SW480 (cell line): ENCODE measurements around the gene SAP30L.

Source experiments
- DNase-seq: peaks from one replicate; pipeline ENCODE4 v3.0.0-alpha.2; 2016; ENCODE audit warnings: low spot score

Gene SAP30L, protein sequence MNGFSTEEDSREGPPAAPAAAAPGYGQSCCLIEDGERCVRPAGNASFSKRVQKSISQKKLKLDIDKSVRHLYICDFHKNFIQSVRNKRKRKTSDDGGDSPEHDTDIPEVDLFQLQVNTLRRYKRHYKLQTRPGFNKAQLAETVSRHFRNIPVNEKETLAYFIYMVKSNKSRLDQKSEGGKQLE

DNA sequence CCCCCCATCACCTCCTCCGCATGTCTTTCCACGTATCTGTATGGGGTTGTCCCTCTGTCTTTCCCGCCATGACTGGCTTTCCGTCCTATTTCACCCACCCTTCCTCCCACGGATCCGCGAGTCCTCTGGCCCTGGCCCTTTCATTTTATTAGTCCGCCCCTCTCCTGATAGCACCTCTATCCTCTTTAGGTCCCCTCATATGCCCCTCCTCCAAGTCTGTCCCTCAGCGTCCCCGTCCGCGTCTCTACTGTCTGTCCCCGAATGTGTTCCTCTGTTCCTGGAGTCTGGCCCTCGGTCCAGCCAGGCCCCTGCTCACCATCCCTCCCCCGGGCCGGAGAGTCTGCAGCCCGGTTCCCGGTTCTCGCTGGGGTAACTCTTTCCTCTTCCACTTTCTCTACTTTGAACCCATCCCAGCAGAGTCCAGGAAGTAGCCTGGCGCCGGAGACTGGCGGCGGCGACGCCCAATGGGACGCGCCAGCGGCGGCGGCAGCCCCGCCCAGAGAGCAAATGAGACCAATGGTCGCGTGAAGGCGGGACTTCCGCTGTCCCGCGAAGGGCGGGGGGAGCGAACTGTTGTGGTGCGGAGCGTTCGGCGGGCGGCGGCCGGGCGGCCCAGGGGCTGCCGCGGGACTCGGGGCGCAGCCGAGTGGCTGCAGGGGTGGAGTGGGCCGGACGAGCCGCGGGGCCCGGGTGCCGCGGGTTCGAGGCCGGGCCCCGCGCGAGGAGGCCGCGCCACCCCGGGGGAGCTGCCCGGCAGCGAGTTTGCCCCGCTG lies at the start of gene SAP30L:
SAP30L (plus strand) TSS at position 576 of the 773 bp plus-strand sequence. CDS start 608 bp downstream, outside the sequence.
- peak; percentile 94 for DNase-seq

DNA sequence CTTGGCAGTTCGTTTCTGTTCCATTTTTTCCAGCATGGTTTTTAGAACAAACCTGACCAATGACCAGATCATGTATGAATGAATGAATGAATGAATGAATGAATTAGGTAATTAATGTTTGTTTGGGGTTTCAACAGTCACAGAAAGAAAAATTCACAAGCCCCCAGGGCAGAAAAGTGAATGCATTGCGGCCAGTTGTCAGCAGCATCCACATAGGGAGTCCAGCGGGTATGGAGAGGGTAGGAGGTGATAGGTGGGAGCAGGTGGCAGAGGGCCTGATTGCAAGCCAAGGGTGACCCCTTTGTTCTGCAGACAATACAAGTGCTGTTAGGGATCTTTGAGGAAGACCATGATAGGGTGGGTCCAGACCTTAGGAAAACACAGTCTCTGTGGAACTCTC lies 49.7 kb upstream of the SAP30L start:
- no peak for DNase-seq

DNA sequence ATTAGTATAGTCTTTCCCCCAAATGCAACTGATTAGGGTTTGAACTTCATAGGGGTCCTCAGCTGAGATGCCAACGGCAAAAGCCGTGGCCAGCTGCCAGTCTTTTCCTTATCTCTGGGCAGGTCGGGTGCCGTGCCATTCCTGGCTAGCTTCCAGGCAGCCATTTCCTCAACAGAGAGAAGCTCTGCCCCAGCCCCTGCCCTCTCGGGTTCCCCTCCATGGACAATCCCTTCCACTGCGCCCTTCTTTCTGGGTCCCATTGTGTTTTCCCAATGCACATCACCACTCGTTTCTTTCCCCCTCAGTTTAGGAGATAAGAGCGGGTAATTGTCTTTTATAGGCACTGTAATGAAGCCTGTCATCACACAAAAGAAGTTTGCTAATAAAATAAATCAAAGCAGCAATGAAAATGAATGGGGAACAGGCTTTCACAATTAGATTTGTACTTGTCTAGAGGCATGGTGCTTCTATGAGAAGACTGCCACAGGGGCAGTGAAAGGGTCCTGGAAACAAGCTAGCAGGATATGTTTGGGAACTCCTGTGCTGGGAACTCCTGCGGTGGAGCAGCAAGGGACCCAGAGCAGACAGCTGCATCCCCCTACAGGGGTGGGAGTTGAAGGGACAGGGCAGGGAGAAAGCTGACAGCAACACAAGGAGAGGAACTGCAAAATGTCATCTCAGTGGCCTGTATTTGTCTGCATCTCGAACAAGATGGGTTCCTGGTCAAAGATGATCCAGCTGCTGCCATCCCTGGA lies 48.0 kb upstream of the SAP30L start:
- DNase-seq = no peak

DNA sequence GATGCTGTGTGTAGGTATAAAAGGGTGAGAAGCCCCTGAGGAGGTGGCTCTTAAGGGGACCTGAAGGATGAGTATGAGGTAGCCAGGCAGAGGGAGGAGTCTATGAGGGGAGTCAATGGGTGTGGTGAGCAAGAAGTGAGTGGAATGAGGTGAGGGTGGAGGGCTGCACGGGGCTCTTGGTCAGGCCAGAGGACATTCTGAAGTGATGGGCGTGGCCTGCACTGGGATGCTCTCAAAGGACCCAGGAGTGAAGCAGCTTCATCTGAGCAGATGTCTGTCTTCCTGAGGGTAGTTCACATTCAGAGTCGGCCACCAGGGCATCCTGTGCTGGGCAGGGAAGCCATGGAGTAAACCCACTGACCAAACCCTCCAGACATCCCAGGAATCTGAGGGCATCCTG lies 45.1 kb upstream of the SAP30L start:
- DNase-seq = no peak

- DNase-seq = no peak
These were observed 44.4 kb upstream of the SAP30L start for GRCh38 chr5:154401355-154401754.

- no peak for DNase-seq
These were observed 43.9 kb upstream of the SAP30L start for GRCh38 chr5:154401931-154402330.

DNA sequence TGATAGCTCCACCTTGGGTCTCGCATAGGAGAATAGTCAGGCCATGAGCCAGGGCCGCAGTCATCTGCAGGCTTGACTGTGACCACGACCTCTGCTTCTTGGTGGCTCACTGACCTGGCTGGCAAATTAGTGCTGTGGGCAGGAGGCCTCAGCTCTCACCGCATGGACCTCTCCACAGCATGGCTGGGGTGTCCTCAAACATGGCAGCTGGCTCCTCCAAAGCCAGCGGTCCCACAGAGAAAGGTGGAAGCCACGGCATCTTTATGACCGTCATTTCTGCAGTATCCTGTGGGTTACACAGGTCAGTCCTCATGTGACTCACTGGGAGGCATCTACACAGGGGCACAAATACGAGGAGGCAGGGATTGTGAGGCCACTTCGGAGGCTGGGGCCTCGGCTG lies 43.2 kb upstream of the SAP30L start:
- no peak for DNase-seq

DNA sequence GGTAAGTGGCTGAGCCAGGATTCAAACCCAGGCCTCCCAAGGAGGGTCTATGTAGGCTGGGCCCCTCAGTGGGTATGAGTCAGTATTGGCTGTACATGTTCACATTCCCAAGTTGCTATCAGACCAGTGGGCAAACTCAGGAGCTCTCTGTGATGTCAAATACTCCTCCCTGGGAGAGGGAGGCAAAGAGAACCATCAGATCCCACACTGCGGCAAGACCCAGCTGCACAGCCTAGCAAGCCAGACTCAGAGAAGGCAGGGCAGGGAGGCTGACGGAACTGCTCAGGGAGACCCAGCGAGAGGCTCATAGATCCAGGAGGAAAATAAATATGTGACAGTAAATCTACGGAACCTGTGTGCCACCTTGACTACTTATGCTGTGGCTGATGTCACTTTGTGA lies 42.6 kb upstream of the SAP30L start:
- DNase-seq = no peak

DNA sequence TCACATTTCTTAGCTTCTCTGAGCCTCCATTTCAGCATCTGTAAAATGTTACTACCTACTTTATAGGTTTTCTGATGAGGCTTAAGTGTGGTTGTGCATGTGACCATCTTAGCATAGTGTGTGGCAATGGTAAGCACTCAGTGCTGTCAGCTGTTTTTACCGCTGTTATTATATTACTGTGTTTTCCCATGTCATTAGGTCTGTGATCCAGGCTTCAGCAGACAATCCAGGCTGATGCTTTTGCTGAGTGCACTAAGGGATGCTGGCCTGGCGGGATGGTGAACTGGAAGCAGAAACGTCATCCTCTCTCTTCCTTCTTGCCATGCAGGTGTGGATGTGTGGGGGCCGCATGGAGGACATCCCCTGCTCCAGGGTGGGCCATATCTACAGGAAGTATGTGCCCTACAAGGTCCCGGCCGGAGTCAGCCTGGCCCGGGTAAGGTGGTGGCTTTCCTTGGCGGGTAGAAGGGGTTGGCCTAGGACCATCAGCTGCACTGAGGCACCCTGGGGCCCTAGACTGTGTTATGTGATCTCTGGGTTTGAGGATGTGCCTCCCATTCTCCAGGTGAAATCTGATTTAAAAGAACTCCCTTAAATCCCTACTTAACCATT lies 41.9 kb upstream of the SAP30L start:
- no peak for DNase-seq

GRCh38 chr5:154405078-154405792 lies 40.6 kb upstream of the SAP30L start:
- peak; percentile 73 for DNase-seq

DNA sequence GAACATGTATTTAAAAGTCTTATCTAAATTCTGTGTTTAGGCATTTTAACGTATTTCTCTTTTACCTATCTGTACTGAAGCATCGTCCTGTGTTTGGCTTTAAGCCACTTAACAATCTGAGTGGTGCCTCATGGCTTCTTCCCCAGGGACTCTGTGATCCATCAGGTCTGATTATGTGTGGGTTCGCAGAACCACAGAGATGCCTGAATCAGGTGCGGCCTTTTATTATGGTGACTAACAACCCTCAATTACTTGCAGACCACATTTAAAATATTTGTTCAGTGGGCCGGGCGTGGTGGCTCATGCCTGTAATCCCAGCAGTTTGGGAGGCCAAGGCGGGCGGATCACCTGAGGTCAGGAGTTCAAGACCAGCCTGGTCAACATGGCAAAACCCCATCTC lies 39.6 kb upstream of the SAP30L start:
- peak; percentile 98 for DNase-seq

GRCh38 chr5:154406826-154407225 lies 39.0 kb upstream of the SAP30L start:
- DNase-seq = no peak

DNA sequence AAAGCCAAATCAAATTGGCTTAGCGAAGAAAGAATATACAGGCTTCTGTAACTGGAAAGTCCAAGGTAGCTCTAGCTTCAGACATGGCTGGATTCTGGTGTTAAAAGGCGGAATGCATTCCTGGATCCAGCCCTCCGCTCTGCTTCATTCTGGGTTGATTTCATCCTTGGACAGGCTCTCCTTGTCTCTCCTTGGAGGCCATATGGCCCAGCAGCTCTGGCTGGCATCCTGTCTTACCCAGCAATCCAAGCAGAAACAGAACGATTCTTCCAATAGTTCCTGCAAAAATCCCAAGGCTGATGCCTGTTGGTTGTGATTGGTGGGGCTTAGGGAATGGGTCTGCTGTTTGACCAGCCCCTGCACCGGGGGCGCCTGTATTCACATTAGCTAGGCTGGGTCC lies 37.0 kb upstream of the SAP30L start:
- no peak for DNase-seq

GRCh38 chr5:154409230-154409840 lies 36.5 kb upstream of the SAP30L start:
- no peak for DNase-seq

- no peak for DNase-seq
These were observed 35.8 kb upstream of the SAP30L start for GRCh38 chr5:154410008-154410407.

GRCh38 chr5:154410786-154411185 lies 35.0 kb upstream of the SAP30L start:
- no peak for DNase-seq

DNA sequence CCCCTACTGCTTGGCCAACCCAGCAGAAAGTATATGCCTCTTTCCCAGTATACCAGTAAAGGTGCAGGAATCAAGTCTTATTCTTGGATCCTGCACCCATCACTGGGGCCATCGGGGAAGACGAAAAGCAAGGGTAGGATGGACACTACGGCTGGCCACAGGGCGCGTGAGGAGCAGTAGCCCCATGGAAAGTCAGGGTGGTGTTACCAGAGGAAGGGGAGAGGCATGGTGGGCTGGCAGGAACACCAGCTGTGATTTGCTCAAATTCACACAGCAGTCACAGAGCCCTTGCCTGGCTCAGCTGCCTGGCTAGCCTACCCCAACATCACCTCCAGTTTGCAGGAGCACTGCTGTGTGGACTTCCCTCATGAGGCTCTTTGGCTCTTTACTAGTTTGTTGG lies 34.5 kb upstream of the SAP30L start:
- no peak for DNase-seq

GRCh38 chr5:154412316-154412715 lies 33.5 kb upstream of the SAP30L start:
- DNase-seq = no peak

DNA sequence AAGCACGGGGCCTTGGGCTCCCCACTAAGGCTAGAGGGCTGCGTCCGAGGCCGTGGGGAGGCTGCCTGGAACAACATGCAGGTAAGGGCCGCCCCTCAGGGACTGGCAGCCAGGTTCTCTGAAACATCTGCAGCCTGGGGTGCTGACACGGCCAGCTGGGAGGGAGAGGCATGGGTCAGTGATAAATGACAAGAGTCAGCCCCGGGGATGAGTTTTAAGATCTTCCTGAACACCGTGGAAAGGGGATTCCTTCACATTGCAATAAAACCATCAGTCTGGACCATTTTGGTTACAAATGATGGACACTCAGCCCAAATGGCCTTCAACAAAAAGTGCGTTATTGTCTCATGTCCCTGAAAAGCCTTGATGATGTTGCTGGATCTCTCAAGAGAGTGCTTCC lies 32.9 kb upstream of the SAP30L start:
- DNase-seq = no peak

DNA sequence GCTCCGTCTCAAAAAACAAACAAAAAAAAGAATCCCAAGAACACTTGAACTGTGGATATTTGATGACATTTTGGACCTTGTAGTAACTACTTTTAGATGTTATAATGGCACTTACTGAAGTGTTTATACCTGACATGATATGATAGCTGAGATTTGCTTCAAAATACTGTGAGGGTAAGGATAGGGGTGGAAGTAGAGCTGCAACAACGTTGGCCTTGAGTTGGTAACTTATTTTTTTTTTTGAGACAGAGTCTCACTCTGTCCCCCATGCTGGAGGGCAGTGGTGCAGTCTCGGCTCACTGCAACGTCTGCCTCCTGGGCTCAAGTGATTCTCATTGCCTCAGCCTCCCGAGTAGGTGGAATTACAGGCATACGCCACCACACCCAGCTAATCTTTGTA lies 30.7 kb upstream of the SAP30L start:
- DNase-seq = no peak

- no peak for DNase-seq
These were observed 27.4 kb upstream of the SAP30L start for GRCh38 chr5:154418344-154418820.
